NCI-H226 (cell line): ENCODE results near the gene KLHL25.

Experiments
- DNase-seq: peaks from one replicate; pipeline ENCODE4 v3.0.0-alpha.2; 2015

The KLHL25 gene

DNA sequence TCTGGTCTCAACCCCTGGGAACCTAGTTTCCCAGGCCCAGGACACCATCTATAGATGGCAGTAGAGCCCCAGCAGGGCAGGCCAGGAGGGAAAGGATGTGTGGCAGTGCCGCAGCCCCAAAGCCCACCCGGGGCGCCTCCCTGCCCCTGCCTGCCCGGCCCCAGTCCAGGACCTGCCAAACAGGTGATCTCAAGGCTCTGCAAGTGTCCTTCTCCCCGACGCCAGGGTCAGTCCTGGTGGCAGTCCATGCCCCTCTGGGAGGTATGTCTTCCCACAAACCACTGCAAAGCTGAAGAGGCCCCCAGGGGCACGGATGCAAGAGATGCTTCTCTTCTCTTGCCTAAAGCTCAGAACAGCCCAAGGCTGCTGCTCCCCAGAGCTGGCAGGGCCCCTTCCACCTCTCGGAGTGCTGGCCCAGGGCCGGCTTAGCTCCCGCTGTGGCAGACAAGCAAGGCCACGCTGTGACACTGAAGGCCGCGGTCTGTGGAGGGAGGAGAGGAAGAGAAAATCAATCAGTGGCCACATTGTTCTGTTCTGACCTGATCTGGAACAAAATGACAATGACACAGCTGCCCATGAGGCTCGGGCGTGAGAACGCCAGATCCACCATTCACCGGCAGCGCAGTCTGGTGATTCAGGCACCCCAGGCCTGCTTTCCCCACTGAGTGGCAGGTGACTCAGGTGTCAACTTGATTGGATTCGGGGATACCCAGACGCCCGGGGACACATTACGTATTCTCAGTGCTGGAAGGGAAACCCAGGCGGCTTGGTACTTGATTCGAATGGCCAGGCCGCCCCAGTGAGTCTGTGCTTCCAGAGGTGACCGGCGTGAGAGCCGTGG is 34.0 kb downstream of the KLHL25 start:
- DNase-seq = no peak

GRCh38 chr15:85760049-85760448 is 34.7 kb downstream of the KLHL25 start:
- DNase-seq = no peak

DNA sequence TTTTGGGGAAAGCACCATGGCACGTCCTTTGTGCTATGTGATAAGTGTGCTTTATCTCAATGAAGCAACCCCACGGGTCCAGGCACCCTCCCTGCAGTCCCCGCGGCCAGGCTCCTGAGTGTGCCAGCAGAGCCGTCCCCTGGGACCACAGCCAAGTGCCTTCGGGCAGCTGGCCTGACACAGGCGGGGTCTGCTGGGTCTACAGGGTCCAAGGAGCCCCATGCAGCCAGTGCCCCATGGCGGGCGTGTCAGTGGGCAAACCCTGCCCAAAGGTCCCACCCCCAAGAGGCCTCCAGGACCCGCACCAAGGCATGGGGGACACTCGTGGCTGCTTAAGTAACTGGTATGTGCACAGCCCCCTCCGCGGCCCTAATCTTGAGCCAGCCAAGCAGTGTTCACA is 35.3 kb downstream of the KLHL25 start:
- no peak for DNase-seq

DNA sequence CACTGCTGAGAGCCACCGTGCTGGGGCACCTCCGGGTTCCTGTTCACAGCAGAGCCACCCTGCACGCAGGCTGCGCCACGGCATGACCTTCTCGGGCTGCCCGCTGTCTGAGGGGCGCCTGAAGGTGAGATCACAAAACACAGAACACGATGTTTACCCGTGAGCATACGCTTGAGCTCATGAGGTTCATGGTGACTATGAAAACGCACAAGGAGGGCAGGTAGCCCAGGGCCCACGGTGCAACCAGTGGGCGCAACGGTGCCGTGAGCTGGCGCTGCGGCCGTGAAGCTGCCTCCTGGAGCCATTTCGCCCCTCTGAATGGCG is 36.1 kb downstream of the KLHL25 start:
- DNase-seq = no peak

- no peak for DNase-seq
These were observed 36.6 kb downstream of the KLHL25 start for GRCh38 chr15:85757939-85758654.

DNA sequence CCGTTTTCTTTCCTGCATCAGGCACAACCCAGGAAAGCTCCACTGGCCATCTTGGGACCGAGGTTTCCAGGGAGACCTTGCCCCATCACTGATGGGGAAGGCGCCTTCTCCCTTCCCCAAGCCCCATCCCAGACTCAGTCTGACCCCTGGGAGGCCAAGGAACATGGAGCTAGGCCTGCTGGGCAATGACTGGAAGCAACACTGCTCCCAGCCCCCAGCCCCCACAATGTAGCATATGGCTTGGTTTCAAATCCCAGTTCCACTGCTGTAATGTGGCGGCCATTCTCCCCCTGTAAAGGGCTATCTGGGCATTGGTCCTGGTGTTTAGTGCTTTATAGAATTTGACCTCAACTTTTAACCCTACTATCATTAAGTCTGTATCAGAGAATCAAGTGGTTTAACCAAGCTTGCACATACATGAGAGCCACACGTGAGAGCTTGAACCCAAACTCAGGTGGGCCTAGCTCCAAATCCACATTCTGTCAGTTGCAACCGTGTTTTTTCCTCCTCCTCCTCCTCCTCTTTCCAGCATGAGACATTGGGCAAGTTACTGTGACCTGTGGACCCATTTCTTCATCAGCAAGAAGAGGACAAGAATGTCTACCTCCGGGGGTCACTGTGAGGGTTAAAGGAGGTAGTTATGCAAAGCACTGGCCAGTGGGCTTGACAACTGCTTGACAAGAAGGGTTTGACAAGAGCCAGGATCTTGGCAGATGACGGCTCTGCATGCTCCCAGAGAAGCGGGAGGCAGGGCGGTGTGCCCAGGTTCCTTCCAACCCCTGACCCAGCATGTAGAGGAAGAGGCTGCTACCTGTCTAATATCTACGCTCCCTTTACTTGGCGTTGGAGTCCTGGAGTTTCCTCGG is 37.4 kb downstream of the KLHL25 start:
- no peak for DNase-seq

DNA sequence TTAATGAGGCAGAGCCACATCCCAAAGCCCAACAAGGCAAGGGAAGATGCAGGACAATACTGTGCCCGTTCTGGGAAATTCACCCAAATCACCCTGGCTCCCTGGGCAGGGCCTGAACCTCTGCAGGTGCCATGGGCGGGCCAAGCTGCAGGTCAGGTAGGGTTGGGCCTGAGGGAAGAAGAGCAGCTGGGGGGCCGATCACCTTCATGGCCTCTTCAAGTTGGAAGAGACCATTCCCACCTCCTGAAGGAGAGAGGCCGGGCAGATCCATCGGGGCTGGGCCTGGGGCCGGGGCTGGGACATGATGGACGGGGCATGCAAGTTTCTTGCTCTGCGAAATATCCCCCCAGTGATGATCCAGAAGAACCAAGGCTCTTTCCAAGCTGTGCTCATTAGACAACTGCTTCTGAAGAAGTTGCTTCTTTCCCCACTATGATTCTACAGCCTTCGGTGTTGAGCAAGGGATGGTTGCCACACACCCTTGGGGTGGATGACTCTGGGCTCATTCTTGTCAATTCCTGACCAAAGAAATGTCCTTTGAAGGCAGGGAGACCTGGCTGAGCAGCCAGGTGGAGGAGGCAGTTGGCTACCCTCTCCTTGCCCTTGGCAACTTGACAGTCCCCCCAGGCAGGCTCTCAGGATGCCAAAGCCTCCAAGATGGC is 38.2 kb downstream of the KLHL25 start:
- DNase-seq = no peak

DNA sequence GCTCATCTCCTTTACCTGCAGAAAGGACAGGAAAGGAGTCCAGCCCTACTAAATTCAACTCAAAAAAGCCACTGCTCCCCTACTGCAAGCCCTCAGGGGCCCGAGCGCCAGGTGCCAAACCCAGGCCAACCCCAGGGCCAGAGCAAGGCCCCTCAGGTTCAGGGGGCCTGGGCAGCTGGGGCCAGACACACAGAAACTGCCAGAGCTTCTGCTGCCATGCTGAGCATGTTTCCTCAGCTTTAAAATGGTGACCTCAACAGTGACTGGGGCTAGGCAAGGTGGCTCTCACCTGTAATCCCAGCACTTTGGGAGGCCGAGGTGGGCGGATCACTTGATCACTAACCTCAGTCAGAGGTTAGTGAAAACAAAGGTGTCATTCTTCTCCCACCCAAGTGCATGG is 38.8 kb downstream of the KLHL25 start:
- DNase-seq = no peak

- no peak for DNase-seq
These were observed 39.3 kb downstream of the KLHL25 start for GRCh38 chr15:85755471-85755870.

DNA sequence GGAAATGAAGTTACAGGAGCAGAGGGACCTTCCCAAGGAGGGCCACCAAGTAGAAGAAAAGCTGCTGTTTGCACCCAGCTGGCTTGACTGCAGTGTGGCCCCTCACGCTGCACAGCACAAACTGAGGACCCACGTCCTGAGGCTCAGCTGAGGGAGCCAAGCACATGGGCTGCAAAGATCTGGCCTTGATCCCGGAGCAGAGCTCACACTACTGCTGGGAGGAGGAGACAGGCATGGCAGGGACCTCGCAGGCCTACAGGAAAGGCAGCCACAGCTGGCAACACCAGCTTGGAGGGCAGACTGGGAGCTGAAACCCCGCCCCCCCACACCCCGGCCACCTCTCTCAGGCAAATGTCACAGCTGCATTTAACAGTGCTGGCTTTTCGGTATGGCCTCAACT is 39.7 kb downstream of the KLHL25 start:
- no peak for DNase-seq

GRCh38 chr15:85753791-85754452 is 40.8 kb downstream of the KLHL25 start:
- no peak for DNase-seq

DNA sequence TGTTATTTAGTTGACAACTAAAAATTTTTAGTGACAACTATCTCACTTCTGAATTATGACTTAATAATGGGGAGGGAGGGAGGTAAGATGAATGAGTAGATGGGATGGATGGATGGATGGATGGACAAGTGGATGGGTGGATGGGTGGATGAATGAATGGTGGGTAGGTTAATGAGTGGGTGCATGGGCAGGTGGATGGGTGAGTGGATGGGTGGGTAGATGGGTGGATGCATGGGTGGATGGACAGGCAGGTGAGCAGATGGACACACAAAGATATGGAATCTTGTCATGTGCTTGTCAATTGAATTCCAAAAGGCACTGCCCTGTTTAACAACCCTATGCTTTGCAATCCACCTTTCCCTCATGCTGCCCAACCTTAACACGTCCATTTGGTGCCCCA is 41.5 kb downstream of the KLHL25 start:
- DNase-seq = no peak

GRCh38 chr15:85752491-85752961 is 42.2 kb downstream of the KLHL25 start:
- DNase-seq = peak; percentile 75

- no peak for DNase-seq
These were observed 42.6 kb downstream of the KLHL25 start for GRCh38 chr15:85752124-85752475.

GRCh38 chr15:85751291-85752123 is 43.2 kb downstream of the KLHL25 start:
- DNase-seq = no peak

- DNase-seq = no peak
These were observed 44.1 kb downstream of the KLHL25 start for GRCh38 chr15:85750319-85751290.

DNA sequence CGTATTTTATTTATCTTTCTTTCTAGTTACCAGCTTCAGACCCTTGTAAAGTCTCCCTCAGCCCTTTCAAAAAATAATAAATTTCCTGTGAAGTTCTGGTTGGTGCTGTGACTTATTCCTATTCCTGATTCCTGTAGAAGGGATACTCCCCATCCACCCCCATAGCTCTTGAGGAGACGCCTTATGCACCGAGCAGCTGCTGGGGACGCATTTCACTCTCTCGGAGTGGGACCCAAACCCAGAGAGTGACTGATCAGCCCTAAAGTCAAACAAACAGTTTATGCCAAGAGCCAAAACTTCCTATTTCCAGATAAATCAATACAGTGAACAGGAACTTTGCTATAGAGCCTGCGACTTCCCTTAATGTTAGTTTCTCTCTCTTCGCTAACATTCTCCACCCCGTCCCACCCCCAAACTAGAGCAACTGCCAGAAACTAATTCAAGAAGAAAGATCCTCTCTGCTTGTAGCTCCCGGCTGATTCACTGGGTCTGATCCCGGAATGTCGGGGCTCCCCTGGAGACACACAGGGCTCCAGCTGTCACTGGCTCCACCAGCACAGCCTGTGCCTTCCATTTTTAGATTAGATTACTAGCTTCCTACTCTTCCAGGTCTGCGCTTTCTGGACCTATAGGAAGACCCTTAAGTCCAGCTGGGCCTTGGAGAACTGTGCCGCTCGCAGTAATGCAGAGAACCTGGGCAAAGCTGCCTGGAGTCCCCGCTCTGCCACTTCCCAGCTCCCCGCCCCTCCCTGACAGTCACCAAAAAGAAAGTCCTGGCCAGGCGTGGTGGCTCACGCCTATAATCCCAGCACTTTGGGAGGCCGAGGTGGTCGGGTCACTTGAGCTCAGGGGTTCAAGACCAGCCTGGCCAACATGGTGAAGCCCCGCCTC is 45.2 kb downstream of the KLHL25 start:
- DNase-seq = no peak

DNA sequence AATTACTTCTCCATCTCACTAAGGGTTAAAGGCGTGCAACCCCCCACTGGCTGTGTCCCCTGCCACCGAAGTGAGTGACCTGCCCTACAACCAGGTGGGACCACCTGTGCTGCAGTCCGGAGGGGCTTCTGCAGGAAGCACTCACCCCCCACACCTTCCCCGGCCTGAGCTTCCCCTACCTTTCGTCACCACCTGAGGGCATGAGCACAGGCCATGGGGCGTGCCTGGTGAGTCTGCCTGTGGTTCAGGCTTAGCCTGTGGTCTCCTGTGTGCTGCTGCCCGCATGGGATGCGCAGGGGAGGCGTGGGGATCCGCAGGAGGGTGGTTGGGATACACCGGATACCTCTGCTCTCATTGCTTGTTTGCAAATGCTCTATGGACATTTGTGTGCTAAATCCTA is 46.0 kb downstream of the KLHL25 start:
- no peak for DNase-seq

DNA sequence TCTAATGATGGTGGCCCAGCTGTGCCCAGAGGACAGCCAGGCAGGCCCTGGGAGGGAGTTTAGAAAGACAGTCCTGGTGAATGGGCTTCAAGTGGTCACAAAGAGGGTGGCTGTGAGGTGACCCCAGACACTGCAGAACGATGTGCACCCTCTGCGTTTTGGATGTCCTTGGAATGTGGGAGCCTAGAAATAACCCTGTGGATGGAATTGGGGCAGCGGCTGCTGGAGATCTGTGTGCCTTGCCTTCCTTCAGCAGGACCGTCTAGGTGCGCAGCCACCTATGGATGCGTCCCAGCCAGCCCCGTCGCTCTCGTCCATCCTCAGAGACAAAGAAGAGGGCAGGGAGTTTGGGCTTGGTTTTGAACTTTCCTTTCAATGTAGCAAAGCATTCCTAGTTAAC is 46.5 kb downstream of the KLHL25 start:
- no peak for DNase-seq
